Loucy (cell line): ENCODE measurements around the gene GNAZ.

Experiments used
- H2AFZ ChIP-seq: fragments of 200-600 bp; sonication (generic); 2 replicates; pipeline ENCODE4 v1.6.0; 2016; ENCODE audit warnings: antibody characterized with exemption, mild to moderate bottlenecking, low read length, moderate library complexity
- H3F3A ChIP-seq: fragments of 200-600 bp; 2 replicates; pipeline ENCODE4 v1.6.0; 2016; ENCODE audit warnings: antibody characterized with exemption, low read depth, mild to moderate bottlenecking
- H3K27me3 ChIP-seq: fragments of 200-600 bp; sonication (generic); 2 replicates; pipeline ENCODE4 v1.6.1; 2014; ENCODE audit warnings: low read length, mild to moderate bottlenecking; ENCODE audit not compliant: insufficient read depth, poor library complexity, severe bottlenecking
- H3K36me3 ChIP-seq: fragments of 200-600 bp; sonication (generic); 2 replicates; pipeline ENCODE4 v1.6.1; 2016; ENCODE audit warnings: low read length; ENCODE audit not compliant: insufficient read depth
- H3K4me1 ChIP-seq: fragments of 200-600 bp; sonication (generic); 2 replicates; pipeline ENCODE4 v1.5.1; 2014; ENCODE audit warnings: low read length, mild to moderate bottlenecking; ENCODE audit not compliant: insufficient read depth, poor library complexity, severe bottlenecking
- H3K4me2 ChIP-seq: fragments of 200-600 bp; sonication (generic); 2 replicates; pipeline ENCODE4 v1.6.0; 2014; ENCODE audit warnings: antibody characterized with exemption, low read length, low read depth, mild to moderate bottlenecking; ENCODE audit not compliant: poor library complexity, severe bottlenecking
- H3K4me3 ChIP-seq: fragments of 200-600 bp; sonication (generic); 2 replicates; pipeline ENCODE4 v1.5.1; 2014; ENCODE audit warnings: low read length, mild to moderate bottlenecking, mixed read lengths; ENCODE audit not compliant: poor library complexity, severe bottlenecking
- H3K79me2 ChIP-seq: fragments of 200-600 bp; sonication (generic); 2 replicates; pipeline ENCODE4 v1.6.1; 2014; ENCODE audit warnings: low read length; ENCODE audit not compliant: insufficient read depth
- H3K9ac ChIP-seq: fragments of 200-600 bp; sonication (generic); 2 replicates; pipeline ENCODE4 v1.6.0; 2014; ENCODE audit warnings: mild to moderate bottlenecking, low read depth, low read length, moderate library complexity; ENCODE audit not compliant: poor library complexity, severe bottlenecking
- H3K9me2 ChIP-seq: fragments of 200-600 bp; sonication (generic); replicated peaks from 2 replicates; pipeline ENCODE4 v1.6.1; 2016; ENCODE audit warnings: low read depth, low read length, mixed read lengths
- H3K9me3 ChIP-seq: fragments of 200-600 bp; sonication (generic); 2 replicates; pipeline ENCODE4 v1.6.1; 2014; ENCODE audit warnings: mild to moderate bottlenecking, antibody characterized with exemption, low read length, low read depth; ENCODE audit not compliant: insufficient read depth
- H4K20me1 ChIP-seq: fragments of 200-600 bp; sonication (generic); 2 replicates; pipeline ENCODE4 v1.6.0; 2014; ENCODE audit warnings: antibody characterized with exemption, low read length, mild to moderate bottlenecking; ENCODE audit not compliant: insufficient read depth, poor library complexity, severe bottlenecking
- EZH2phosphoT487 ChIP-seq: fragments of 200-600 bp; IDR thresholded peaks from 2 replicates; pipeline ENCODE4 v1.6.1; 2018; ENCODE audit warnings: antibody characterized with exemption, mild to moderate bottlenecking, moderate library complexity, borderline replicate concordance
- TF ChIP-seq, protein P1 (sequence below): fragments of 200-600 bp; sonication (generic); conservative IDR thresholded peaks from 2 replicates; pipeline ENCODE4 v1.5.1; 2014; ENCODE audit warnings: mild to moderate bottlenecking, antibody characterized with exemption, low read length

GNAZ gene

DNA sequence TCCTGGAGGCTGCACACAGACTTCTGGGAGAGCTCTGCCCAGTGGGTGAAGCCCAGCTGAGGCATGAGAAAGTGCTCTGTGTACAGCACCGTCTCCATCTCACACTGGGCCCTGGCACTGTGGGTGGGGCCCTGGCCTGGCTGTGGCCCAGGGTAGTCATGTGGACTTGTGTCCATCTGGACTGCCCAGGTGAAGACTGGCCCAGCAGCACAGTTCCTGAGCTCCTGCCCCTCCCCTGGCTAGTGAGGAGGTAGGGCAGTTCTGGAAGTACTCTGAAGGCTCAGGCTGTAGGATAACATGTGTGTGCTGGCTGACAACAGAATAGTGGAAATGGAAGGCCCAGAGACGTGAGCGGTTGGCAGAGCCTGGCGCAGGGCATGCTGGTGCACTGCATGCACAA is 36.0 kb downstream of the GNAZ start:
- H3K4me3 ChIP-seq = no peak overlapping the region
- no peaks in the 10 kb centered on the region for H3K79me2 ChIP-seq
- H3K4me1 ChIP-seq = no peaks in the 10 kb centered on the region
- H3K36me3 ChIP-seq = no peaks in the 10 kb centered on the region
- no peak overlapping the region for H2AFZ ChIP-seq
- TF ChIP-seq, protein P1, sequence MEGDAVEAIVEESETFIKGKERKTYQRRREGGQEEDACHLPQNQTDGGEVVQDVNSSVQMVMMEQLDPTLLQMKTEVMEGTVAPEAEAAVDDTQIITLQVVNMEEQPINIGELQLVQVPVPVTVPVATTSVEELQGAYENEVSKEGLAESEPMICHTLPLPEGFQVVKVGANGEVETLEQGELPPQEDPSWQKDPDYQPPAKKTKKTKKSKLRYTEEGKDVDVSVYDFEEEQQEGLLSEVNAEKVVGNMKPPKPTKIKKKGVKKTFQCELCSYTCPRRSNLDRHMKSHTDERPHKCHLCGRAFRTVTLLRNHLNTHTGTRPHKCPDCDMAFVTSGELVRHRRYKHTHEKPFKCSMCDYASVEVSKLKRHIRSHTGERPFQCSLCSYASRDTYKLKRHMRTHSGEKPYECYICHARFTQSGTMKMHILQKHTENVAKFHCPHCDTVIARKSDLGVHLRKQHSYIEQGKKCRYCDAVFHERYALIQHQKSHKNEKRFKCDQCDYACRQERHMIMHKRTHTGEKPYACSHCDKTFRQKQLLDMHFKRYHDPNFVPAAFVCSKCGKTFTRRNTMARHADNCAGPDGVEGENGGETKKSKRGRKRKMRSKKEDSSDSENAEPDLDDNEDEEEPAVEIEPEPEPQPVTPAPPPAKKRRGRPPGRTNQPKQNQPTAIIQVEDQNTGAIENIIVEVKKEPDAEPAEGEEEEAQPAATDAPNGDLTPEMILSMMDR = no peak
- TF ChIP-seq EZH2phosphoT487 = no peak
- H3F3A ChIP-seq = no peaks in the 10 kb centered on the region
- H3K9me3 ChIP-seq = no peaks in the 10 kb centered on the region
- no peaks in the 10 kb centered on the region for H3K9me2 ChIP-seq
- no peaks in the 10 kb centered on the region for H4K20me1 ChIP-seq
- no peak overlapping the region for H3K9ac ChIP-seq
- no peaks in the 10 kb centered on the region for H3K27me3 ChIP-seq
- H3K4me2 ChIP-seq = no peak overlapping the region

DNA sequence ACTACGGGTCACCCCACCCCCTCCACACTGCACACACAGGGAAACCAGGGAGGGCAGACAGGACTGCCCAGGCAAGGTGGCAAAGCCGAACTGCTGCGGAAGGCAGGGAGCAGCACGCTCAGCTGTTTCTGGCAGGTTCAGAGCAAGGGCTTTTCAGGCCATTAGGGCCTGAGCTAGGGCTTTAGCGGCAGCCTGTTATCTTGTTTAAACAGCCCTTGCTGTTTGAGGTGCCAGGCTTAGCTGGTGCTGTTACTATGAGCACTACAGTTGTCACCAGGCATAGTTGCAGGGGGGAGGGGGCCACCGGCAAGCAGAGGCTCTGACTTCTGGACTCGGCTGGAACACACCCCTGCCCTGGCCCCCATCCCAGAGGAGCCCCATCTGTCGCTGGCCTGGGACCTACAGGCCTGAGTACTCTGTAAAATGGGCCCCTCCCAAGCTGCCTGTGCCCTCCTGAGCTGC is 36.6 kb downstream of the GNAZ start:
- no peaks in the 10 kb centered on the region for H3K36me3 ChIP-seq

DNA sequence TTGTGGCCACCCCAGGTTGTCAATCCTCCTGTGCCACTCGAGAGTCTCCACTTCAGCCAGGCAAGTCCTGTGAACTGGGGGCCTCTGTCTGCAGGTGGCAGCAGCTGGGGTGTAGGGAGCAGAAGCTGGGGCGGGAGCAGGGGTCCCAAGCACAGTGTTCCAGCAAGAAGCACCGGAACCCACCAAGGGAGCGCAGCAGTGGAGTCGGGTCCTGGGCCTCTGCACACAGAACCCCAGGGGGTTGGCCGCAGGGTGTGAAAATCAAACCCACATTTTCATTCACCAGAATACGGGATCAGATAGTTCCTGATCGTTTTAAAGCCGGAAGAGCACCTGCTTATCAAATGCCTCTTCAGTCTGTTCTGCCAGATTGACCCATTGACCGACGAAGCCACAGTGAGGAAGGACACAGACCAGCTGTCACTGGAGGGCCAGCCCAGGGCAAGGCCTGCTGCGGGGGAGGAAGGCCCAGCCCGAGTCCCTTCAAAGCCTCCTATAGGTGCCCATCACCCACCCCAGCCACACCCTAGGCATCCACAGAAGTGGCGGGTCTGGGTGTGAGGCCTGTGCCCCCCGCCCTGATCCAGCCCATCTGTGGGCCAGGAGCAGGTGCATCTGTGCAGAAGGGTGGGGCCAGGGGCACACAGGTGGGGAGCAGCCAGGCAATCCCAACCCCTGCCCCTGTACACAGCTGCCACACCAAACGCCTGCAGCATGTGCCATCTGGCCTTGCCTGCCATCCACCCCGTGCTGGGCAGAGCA is 37.3 kb downstream of the GNAZ start:
- Histone ChIP-seq H3K79me2 (no peaks in the 10 kb centered on the region), H4K20me1 (no peaks in the 10 kb centered on the region), H3K9me3 (no peaks in the 10 kb centered on the region), H3K9ac (no peak overlapping the region), H3K4me1 (peaks cover 1% of the 10 kb centered on the region), H3K9me2 (no peaks in the 10 kb centered on the region), H2AFZ (no peak overlapping the region), H3F3A (no peaks in the 10 kb centered on the region), H3K4me3 (no peak overlapping the region), H3K27me3 (no peaks in the 10 kb centered on the region), H3K36me3 (no peaks in the 10 kb centered on the region), H3K4me2 (no peak overlapping the region)
- TF ChIP-seq, protein P1 = no peak
- no peak for TF ChIP-seq EZH2phosphoT487

More for the DNA sequence above, 36.6 kb downstream of the GNAZ start:
- Histone ChIP-seq H3K4me2 (no peak overlapping the region), H2AFZ (no peak overlapping the region), H3K9me2 (no peaks in the 10 kb centered on the region), H3K9ac (no peak overlapping the region), H3K27me3 (no peaks in the 10 kb centered on the region), H3K4me3 (no peak overlapping the region), H3K79me2 (no peaks in the 10 kb centered on the region), H3K9me3 (no peaks in the 10 kb centered on the region), H3K4me1 (no peaks in the 10 kb centered on the region), H4K20me1 (no peaks in the 10 kb centered on the region), H3F3A (no peaks in the 10 kb centered on the region)
- TF ChIP-seq EZH2phosphoT487 = no peak
- TF ChIP-seq, protein P1 = no peak
